ENCODE measurements around the gene PCYT2. TPM values are rescaled to one million over a fixed set of nuclear protein-coding genes. Genes with fewer than 3 reads are reported as not detected.
A peak's percentile ranks its signal among the peaks of the same experiment; 100 is the strongest.

Gene PCYT2
- total RNA-seq, result 10 to 100 TPM; 18.4 to 45.8 (median 34.4) TPM

DNA sequence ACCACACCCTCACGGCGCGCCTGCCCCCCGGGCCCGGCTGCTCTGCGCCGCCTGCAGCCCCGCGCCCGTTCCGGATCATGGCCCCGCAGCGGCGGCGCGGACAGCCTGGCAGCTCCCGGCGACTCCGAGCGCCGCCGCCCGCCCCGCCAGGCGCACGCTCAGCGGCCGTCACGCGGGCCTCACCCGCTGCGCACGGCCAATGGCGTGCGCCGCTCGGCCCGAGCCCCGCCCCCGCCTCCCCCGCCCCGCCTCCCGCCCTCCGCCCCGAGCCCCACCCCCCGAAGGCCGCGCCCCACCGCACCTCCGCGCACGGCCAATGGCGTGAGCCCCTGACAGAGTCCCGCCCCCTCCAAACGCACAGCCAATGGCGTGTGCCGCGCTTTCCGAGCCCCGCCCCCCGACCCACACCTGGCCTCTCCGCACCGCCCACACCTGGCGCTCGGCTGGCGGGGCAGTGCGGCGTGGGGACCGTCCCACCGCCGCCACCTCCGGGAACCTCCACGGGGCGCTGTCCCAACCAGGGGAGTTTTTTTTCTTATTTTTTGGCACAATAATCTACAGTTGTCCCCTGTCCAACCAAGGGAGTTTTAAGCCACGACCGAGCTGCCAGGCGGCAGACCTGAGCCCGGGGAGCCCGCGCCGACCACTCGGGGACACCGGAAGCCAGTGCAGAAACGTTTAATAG is at the start of gene PCYT2:
PCYT2 (minus strand) TSS at position 123 of the 685 bp plus-strand sequence; CDS start at position 79, 44 bp downstream.
- peaks cover 0 to 30% (median 6%) of the 10 kb centered on the region in 3 donors for H3K4me1 ChIP-seq
- H3K36me3 ChIP-seq, result peaks cover 0 to 72% of the 10 kb centered on the region in 2 donors
- TF ChIP-seq, protein P1, sequence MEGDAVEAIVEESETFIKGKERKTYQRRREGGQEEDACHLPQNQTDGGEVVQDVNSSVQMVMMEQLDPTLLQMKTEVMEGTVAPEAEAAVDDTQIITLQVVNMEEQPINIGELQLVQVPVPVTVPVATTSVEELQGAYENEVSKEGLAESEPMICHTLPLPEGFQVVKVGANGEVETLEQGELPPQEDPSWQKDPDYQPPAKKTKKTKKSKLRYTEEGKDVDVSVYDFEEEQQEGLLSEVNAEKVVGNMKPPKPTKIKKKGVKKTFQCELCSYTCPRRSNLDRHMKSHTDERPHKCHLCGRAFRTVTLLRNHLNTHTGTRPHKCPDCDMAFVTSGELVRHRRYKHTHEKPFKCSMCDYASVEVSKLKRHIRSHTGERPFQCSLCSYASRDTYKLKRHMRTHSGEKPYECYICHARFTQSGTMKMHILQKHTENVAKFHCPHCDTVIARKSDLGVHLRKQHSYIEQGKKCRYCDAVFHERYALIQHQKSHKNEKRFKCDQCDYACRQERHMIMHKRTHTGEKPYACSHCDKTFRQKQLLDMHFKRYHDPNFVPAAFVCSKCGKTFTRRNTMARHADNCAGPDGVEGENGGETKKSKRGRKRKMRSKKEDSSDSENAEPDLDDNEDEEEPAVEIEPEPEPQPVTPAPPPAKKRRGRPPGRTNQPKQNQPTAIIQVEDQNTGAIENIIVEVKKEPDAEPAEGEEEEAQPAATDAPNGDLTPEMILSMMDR (IDR thresholded peaks at IDR 0.05), result no peak
- TF ChIP-seq POLR2A (IDR thresholded peaks at IDR 0.05), result peak; percentile 34 to 72
- H3K27me3 ChIP-seq, result no peaks in the 10 kb centered on the region
- WGBS, 2 donors (ENCODE audit: low coverage in 1 of 2), result no CpG with 5 or more reads among the region's 84 CpGs
- no peaks in the 10 kb centered on the region for H3K9me3 ChIP-seq
- peak within 1 kb of the TSS; percentile 38 to 84 for H3K4me3 ChIP-seq
- ATAC-seq, result peak; percentile 93
- H3K27ac ChIP-seq, result peak within 1 kb of the TSS; percentile 10 to 88 (median 80)

DNA sequence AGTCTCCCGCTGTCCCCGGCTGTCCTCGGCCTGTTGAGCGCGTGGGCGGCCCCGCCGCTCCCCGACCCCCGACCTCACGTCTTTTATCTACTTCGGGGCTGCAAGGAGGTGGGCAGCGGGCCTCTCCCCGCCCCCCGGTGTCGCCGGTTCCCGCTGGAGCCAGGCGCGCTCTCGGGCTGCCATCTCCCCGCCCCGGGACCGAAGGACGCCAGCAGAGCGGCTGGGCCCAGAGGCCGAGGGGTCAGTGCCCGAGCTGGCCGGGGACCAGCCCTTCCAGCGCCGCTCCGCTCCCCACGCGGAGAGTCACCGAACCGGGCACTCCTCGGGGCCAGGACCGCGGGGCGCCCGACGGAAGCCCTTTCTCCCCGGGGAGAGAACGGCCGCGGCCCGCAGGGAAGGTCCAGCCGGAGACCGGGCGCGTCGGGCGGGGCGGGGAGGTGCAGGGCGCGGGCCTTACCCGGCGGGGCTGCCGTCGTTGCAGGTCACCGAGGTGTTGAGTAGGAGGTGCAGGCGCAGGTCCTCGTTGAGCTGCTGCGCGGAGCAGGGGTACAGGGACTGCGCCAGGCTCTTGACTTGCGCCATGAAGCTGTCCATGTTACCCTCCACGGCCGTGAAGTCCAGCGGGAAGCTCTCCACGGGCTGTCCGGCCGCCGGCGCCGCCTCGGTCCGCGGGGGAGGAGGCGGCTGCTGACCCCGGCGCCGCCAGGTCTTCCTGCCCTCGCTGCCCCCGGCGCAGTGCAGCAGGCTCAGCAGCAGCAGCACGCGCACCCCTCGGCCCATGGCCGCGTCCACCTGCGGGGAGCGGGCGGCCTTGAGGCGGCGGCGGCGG is 49.1 kb upstream of the PCYT2 start:
- Histone ChIP-seq H3K27ac (no peak overlapping the region), H3K4me1 (peaks cover 0 to 32% (median 9%) of the 10 kb centered on the region in 3 donors), H3K4me3 (peak overlapping the region; percentile 18 to 49), H3K9me3 (no peaks in the 10 kb centered on the region), H3K36me3 (no peaks in the 10 kb centered on the region), H3K27me3 (peaks cover 94% of the 10 kb centered on the region)
- ATAC-seq, result no peak
- no CpG with 5 or more reads among the region's 98 CpGs for WGBS, 2 donors (ENCODE audit: low coverage in 1 of 2)
- no peak for TF ChIP-seq POLR2A (IDR thresholded peaks at IDR 0.05)
- TF ChIP-seq, protein P1 (IDR thresholded peaks at IDR 0.05), result no peak
- TF ChIP-seq EP300 (IDR thresholded peaks at IDR 0.05), result no peak
- no peak for TF ChIP-seq POLR2AphosphoS5 (IDR thresholded peaks at IDR 0.05)

DNA sequence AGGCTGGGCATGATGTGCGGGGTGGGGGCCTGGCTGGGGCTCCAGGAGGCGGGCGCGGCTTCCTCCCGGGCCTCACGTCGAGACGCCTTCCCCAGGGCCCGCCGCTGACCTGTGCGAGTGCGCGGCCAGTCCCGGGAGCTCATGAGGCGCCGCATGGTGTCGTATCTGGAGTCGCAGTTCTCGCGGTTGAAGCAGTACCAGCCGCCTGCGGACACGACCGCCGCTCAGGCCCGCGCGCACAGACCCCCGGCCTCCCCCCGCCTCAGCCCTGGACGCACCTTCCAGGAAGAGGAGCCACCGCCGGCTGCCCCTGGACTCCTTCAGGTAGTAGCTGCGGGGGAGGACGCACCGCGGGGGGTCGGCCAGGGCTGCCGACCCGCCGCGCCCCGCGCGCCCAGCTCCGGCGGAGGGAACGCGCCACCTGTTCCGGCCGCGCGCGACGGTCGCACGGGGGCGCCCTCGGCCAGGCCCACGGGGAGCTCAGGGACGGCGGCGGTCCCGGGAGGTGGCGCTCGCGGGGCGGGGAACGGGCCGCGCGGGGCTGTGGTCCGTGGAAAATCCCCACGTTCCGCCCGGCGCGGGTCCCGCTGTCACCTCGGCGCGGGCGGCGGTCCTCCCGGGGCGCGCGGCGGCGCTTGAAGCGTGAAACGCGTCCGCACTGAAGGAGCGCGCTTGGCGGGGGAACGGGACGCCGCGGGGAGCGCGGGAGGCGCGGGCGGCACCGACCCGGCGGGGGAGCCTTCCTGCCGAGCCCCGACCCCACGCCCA is 48.3 kb upstream of the PCYT2 start:
- Histone ChIP-seq H3K9me3 (no peaks in the 10 kb centered on the region), H3K4me3 (peak overlapping the region; percentile 18 to 49), H3K27me3 (peaks cover 100% of the 10 kb centered on the region), H3K36me3 (no peaks in the 10 kb centered on the region), H3K4me1 (peaks cover 0 to 32% (median 9%) of the 10 kb centered on the region in 3 donors), H3K27ac (no peak overlapping the region)
- WGBS, 2 donors (ENCODE audit: low coverage in 1 of 2), result no CpG with 5 or more reads among the region's 112 CpGs
- ATAC-seq, result peak; percentile 89
- TF ChIP-seq, protein P1 (IDR thresholded peaks at IDR 0.05), result peak in 3 of 4 experiments; percentile 87 to 98 (median 97)
- TF ChIP-seq POLR2A (IDR thresholded peaks at IDR 0.05), result no peak

DNA sequence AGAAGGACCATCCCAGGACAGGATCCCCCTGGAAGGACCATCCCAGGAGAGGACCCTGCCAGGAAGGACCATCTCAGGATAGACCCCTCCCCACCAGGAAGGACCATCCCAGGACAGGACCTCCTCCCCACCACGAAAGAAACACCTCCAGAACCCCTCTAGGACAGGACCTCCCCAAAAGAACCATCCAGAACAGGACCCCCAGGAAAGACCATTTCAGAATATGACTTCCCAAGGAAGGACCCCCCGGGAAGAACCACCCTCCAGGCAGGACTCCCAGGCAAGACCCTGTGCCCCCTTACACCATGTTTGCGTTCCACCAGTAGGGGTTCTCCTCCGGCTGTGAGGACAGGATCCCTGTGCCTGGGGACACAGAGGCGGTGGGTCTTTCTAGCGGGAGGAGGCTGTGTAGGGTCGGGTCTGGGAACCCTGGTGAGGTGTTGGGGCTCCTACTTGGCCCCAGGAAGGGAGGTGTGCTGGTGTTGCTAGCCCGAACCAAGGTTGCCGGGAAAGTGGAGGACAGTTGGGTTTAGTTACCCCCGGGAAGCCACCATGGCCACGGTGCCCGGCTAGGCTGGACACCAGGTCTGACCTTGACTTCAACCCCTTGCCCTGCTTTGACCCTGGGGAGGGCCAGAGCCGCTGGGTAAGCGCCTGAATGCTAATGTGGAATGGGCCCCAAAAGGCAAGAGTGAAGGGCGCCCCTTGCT is 47.6 kb upstream of the PCYT2 start:
- Histone ChIP-seq H3K27me3 (peaks cover 100% of the 10 kb centered on the region), H3K36me3 (no peaks in the 10 kb centered on the region), H3K4me1 (peaks cover 0 to 32% (median 9%) of the 10 kb centered on the region in 3 donors), H3K9me3 (no peaks in the 10 kb centered on the region), H3K4me3 (peak overlapping the region in 1 of 2 donors; percentile 49), H3K27ac (no peak overlapping the region)
- 61 to 100% methylated on average over 1 to 6 of the region's 15 CpGs for WGBS, 2 donors (ENCODE audit: low coverage in 1 of 2)
- ATAC-seq, result no peak
- TF ChIP-seq POLR2A (IDR thresholded peaks at IDR 0.05), result no peak
- TF ChIP-seq, protein P1 (IDR thresholded peaks at IDR 0.05), result no peak
- TF ChIP-seq POLR2AphosphoS5 (IDR thresholded peaks at IDR 0.05), result no peak
- TF ChIP-seq EP300 (IDR thresholded peaks at IDR 0.05), result no peak
